H1 (cell line): ENCODE measurements around the gene NEO1. TPM values are rescaled to one million over a fixed set of nuclear protein-coding genes. Genes with fewer than 3 reads are reported as not detected.

ENCODE experiments used
- ASH2L ChIP-seq: fragments of 200-600, 300-600 bp; sonication (generic); IDR thresholded peaks from one replicate; pipeline ENCODE4 v1.7.1; 2017; ENCODE audit warnings: low read length
- ATF2 ChIP-seq: IDR thresholded peaks from 2 replicates; pipeline ENCODE4 v1.6.1; 2012; ENCODE audit warnings: low read length, inconsistent platforms
- ATF3 ChIP-seq: IDR thresholded peaks from 2 replicates; pipeline ENCODE4 v1.6.1; 2011; ENCODE audit warnings: low read depth, mild to moderate bottlenecking, low read length; ENCODE audit not compliant: insufficient read depth
- POLR2AphosphoS5 ChIP-seq: IDR thresholded peaks from 2 replicates; pipeline ENCODE4 v1.6.1; 2011; ENCODE audit warnings: low read depth, low read length
- RFX5 ChIP-seq: IDR thresholded peaks from 2 replicates; pipeline ENCODE4 v1.6.1; 2011; ENCODE audit warnings: low read depth, low read length, improper control_type of control experiment, borderline replicate concordance
- SAP30 ChIP-seq: fragments of 300-600 bp; sonication (generic); IDR thresholded peaks from 2 replicates; pipeline ENCODE4 v1.7.1; 2012; ENCODE audit warnings: low read length, moderate library complexity, mild to moderate bottlenecking, inconsistent platforms; ENCODE audit not compliant: insufficient read depth, insufficient replicate concordance
- polyA plus RNA-seq, 7 experiments: library from polyadenylated mRNA; depleted of rRNA in 3 of 7; stranded (reverse) in 5 of 7; unstranded in 2 of 7; fragments of >200 nt in 5 of 7; fragments of 200-250 nt in 2 of 7; gene quantifications; 1 replicate in 5 of 7; 2 replicates in 1 of 7; 4 replicates in 1 of 7; pipeline versions ENCODE4 v1.2.1 to v1.2.3, GENCODE V29; 2011 to 2013; ENCODE audit warnings: missing spikeins in 2 of 7, mixed read lengths in 2 of 7
- total RNA-seq: library from RNA; stranded (reverse); fragmentation: NEBNext Ultra II Directional; extraction: Animal tissue kit (Norgen Biotek cat#: 25700); gene quantifications from 2 replicates; pipeline ENCODE4 v1.2.1, GENCODE V29; 2021

Gene NEO1
- total and polyA plus RNA-seq, 2 of the 8 experiments (the other 6 are each of a cell fraction or from before 2014, with no cell fraction given) = 36.0 to 51.0 TPM

DNA sequence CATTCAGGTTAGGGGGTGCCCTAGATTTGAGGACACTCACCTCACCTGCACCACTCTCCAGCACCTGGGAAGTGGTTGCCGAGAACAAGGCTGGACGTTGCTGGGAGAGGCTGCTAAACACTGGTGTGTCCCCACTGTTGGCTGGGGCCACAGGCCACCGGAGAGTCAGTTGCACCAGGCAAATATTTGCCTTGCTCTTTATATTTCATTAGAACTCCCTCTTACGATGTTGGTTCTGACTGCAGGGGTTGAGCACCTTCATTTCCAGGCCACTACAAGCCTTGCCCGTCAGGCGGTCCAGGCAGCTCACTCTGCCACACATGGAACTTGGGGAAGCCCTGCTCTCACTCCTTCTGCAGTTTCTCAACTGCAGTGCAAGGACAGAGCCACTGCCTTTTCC, 285.8 kb downstream of the NEO1 start (continued):
- TF ChIP-seq POLR2AphosphoS5 (no peak), ATF3 (no peak), RFX5 (no peak), ATF2 (no peak), SAP30 (no peak), ASH2L (no peak)
